GM19099 (cell line): ENCODE data around the gene GNG13.

ENCODE experiments used
- POLR2A ChIP-seq: IDR thresholded peaks from 3 replicates; pipeline ENCODE4 v1.6.1; 2011; ENCODE audit warnings: low read depth; ENCODE audit not compliant: insufficient read length; ENCODE audit errors: extremely low read depth

Gene GNG13

GRCh38 chr16:838741-839140 lies 38.2 kb upstream of the GNG13 start:
- TF ChIP-seq POLR2A: no peak

- no peak for TF ChIP-seq POLR2A
Observed at GRCh38 chr16:836221-836620, 35.7 kb upstream of the GNG13 start.

- no peak for TF ChIP-seq POLR2A
Observed at GRCh38 chr16:835373-835772, 34.8 kb upstream of the GNG13 start.

GRCh38 chr16:833411-833810 lies 32.9 kb upstream of the GNG13 start:
- TF ChIP-seq POLR2A: no peak

GRCh38 chr16:832652-833336 lies 32.3 kb upstream of the GNG13 start:
- no peak for TF ChIP-seq POLR2A

- TF ChIP-seq POLR2A: no peak
Observed at GRCh38 chr16:831571-832413, 31.3 kb upstream of the GNG13 start.

GRCh38 chr16:830871-831570 lies 30.5 kb upstream of the GNG13 start:
- TF ChIP-seq POLR2A: no peak

- TF ChIP-seq POLR2A: no peak
Observed at GRCh38 chr16:830107-830870, 29.8 kb upstream of the GNG13 start.

- TF ChIP-seq POLR2A: no peak
Observed at GRCh38 chr16:828891-829290, 28.4 kb upstream of the GNG13 start.

- TF ChIP-seq POLR2A: no peak
Observed at GRCh38 chr16:827513-827912, 27.0 kb upstream of the GNG13 start.

- TF ChIP-seq POLR2A: no peak
Observed at GRCh38 chr16:825341-826061, 25.0 kb upstream of the GNG13 start.

- TF ChIP-seq POLR2A: no peak
Observed at GRCh38 chr16:824601-825000, 24.1 kb upstream of the GNG13 start.

GRCh38 chr16:824194-824593 lies 23.7 kb upstream of the GNG13 start:
- no peak for TF ChIP-seq POLR2A

- no peak for TF ChIP-seq POLR2A
Observed at GRCh38 chr16:822909-823297, 22.4 kb upstream of the GNG13 start.

GRCh38 chr16:822174-822908 lies 21.8 kb upstream of the GNG13 start:
- no peak for TF ChIP-seq POLR2A
